ENCODE measurements around the gene UQCR10. TPM values are rescaled to one million over a fixed set of nuclear protein-coding genes. Genes with fewer than 3 reads are reported as not detected.
A peak's percentile ranks its signal among the peaks of the same experiment; 100 is the strongest.

Gene UQCR10
- total RNA-seq, result 50.5 and 67.6 TPM in 2 replicates

DNA sequence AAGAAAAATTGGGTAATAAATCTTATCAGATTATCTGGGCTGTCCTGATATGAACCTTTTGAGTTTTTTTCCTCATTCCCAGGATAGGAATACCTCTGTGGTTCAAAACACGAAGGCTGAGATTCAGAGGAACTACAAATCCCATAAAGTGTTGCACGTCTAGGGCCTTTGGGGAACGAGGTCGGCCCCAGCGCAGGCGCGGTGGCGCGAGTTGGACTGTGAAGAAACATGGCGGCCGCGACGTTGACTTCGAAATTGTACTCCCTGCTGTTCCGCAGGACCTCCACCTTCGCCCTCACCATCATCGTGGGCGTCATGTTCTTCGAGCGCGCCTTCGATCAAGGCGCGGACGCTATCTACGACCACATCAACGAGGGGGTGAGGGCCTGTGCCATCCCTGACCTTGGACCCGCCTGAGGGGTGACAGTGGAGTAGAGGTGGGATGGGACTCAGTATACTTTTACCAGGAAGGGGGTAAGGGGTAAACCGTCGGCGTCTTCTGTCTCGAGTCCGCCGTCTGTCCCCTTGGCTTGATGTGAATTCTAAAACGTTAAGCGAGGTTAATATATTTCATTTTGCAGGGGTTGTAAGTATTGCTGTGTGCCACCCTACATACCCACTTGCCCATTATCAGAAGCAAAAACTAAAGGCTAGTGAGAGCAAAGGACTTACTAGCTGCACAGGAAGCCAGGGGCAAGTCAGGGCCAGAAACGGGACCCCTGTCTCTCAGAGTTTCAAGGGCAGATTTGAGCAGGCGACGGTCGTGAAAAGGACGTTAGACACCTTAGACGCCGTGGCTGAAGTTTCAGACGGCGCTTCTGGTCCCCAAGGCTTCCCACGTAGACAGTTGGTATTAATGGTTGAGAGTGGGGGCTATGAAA lies at the start of gene UQCR10:
Gene UQCR10 (plus strand): TSS at position 199 of the 881 bp plus-strand sequence. CDS start 30 bp downstream, at position 229.
- peak; percentile 95 for DNase-seq

- DNase-seq, result no peak
Measured at GRCh38 chr22:29717789-29718188, 49.4 kb upstream of the UQCR10 start.

GRCh38 chr22:29718949-29719898 lies 47.9 kb upstream of the UQCR10 start:
- DNase-seq, result no peak

DNA sequence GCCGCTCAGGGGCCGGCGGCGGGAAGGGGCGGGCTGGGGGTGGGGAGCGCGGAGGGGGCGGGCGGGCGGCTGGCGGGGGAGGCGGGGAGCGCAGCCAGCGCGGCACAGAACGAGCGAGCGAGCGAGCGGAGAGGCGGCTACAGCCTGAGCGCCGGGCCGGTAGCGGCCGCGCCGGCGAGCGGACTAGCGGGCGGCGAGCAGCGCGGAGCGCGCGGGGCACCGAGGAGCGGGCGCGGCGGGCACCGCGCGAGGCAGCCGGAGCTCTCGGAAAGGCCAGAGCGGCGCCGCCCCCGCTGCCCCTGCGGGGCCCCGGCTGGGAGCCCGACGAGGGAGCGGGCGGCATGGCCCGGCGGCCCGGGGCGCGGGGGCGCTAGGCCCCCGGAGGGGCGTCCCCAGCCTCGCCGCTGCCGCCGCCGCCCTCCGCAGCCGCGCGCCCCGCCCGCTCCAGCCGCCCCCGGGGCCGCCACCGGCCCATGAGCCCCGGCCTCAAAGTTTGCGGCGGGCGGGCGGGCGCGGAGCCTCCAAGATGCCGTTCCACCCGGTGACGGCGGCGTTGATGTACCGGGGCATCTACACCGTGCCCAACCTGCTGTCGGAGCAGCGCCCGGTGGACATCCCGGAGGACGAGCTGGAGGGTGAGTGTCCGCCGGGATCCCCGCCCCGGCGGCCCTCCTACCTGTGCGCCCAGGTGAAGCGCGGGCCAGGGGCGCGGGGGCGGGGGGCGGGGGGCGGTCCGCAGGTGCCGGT lies 47.1 kb upstream of the UQCR10 start, which contains the start of gene CABP7:
Gene CABP7 (plus strand): TSS at position 105 of the 747 bp plus-strand sequence. CDS start 422 bp downstream, at position 527.
- DNase-seq, result peak; percentile 10

DNA sequence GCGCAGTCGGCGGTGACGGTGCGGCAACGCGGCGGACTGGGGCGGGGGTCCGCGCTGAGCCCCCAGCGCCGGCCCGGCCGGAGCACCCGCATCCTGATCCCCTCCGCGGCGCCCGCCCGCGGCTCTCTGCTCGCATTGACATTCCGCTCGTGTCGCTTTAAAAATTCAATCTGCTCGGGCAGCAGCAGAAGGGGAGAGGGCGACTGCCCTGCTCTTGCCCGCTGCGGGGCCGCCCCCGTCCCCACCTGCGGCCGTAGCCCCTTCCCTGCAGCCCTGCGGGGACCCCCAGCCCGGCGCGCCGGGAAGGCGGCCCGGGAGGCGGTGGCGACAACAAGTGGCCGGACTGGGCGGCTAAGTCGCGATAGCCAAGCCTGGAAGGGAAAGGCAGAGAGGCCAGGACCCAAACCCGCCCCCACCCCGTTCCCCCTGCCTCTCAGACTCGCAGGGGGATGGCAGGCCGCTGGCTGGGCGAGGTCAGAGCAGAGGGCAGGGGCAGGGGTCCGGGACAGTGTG lies 46.3 kb upstream of the UQCR10 start:
- no peak for DNase-seq

- no peak for DNase-seq
Measured at GRCh38 chr22:29722151-29722550, 45.0 kb upstream of the UQCR10 start.

DNA sequence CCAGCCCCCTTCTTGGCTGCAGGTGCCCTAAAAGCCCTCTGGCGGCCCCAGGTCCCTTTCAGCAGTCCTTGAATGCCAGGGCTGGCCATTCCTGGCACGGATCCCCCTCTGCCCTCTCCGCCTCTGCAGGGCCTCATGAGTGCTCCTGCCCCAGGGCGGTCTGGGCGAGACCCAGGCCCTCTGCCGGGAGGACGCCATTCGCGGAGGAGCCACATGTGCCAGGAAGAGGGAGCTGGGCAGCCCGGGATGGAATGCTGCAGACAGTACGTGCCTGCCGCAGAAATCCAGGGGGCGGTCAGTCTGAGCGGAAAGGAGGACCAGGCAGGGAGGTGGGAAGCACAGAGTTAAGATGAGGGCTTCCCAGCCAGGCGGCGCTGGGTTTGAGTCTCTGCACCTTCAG lies 44.6 kb upstream of the UQCR10 start:
- DNase-seq, result no peak

- DNase-seq, result no peak
Measured at GRCh38 chr22:29723766-29724165, 43.4 kb upstream of the UQCR10 start.

DNA sequence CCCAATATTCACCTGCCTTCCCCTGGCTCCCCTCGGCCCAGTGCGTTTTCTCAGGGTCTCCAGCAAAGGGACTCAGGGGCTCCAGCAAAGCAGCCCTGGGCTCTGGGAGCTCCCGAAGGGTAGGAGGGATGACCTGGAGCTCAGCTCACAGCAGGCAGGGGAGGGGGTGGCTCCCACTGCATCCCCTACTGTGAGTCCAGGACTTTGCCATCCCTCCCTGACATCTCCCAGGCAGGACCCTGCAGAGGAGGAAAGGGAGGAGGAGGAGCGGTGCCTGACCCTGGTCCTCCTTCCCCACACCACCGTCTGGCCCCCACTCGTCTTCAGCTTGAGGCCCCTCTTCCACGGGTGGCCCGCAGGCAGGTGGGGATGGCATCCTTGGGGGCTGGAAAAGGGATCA lies 42.3 kb upstream of the UQCR10 start:
- no peak for DNase-seq

DNA sequence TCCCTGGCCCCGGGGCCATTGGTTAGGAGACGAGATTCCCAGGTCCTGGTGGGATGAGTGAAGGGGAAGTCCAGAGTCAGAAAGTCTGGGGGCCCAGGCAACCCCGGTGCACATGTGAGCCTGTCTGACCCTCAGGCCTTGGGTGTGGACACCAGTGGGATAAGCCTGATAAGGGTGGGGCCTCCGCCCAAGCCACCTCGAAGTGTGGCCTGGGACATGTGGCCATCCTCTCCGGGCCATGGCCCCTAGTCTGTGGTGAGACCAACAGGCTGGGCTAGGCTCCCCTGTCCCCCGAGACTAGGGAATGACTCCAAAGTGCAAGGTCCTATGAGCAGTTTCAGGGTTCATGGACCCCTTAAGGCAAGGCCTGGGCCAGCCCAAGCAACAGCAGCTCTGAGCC lies 41.1 kb upstream of the UQCR10 start:
- DNase-seq, result no peak

- DNase-seq, result no peak
Measured at GRCh38 chr22:29726512-29727130, 40.5 kb upstream of the UQCR10 start.

DNA sequence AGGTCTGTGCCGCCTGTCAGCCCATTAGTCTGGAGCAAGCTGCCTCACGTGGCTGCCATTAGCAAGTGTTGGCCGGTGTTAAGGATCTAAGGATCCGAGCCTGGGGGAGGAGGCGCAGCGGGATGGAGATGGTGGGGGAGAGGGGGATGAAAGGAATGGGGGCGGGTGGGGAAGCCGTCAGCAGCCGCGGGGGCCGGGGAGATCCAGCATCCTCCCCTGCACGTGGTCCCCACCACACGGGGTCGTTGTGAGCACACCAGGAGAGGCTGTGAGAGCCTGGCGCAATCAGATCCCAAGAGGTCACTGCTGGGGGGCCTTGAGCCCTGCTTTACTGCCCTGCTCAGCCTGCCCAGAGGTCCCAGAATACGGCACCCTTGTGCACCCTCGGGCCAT lies 40.0 kb upstream of the UQCR10 start:
- peak; percentile 59 for DNase-seq

GRCh38 chr22:29729161-29729560 lies 38.0 kb upstream of the UQCR10 start:
- DNase-seq, result no peak

GRCh38 chr22:29731058-29731850 lies 35.9 kb upstream of the UQCR10 start:
- DNase-seq, result no peak

DNA sequence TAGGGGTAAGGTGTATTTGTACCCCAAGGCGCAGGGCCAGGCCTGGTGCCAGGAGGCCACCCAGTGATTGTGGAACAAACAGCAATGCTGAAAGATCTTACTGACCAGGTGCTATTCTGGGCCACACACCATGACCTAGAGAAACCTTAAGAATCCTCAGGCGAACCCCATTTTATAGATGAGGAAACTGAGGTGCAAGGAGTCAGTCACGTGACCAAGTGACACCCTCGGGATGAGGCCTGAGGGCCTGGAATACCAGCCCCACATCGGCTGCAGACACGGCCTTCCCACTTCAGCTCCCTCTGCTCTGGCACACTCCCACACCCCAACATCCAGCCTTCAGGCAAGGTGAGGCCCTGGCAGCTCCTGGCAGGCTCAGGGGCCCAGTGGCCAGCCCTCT lies 34.3 kb upstream of the UQCR10 start:
- DNase-seq, result no peak

DNA sequence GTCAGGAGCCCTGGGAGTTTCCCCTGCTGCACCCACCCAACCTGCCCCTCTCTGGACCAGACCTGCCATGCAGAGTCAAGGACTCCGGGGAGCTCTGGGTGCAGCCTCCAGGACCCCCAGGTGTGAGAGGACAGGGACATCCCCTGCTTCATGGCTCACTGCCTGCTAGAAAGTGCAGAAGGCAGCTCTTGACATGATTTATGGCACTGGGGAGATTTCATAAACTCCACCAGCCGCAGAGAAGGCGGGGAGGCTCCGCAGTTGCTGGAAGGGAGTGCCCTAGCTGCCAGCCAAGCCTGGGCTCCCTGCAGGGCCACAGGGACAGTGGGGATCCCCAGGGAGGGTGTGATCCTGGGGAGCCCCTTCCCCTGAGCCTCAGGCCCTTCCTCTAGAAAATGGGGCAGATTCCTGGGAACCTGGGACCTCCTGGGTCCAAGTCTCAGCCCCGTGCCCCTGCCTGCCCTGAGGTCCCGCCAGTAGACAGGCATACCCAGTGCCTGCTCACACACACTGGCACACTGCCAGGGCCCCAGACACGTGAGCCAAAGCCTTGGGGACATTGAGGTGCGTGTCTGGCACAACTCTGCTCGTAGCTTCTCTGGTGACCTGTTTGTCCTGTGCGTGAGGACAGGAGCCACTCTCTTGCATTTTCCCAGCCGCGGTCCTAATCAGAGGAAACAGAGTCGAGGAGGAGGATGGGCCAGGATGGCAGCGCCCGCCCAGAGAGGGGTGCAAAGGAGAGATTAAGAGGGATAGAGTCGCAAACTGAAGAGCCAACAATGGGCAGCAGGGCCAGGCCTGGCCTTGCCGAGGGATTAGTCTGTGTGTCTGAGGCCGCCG lies 33.6 kb upstream of the UQCR10 start:
- DNase-seq, result no peak

DNA sequence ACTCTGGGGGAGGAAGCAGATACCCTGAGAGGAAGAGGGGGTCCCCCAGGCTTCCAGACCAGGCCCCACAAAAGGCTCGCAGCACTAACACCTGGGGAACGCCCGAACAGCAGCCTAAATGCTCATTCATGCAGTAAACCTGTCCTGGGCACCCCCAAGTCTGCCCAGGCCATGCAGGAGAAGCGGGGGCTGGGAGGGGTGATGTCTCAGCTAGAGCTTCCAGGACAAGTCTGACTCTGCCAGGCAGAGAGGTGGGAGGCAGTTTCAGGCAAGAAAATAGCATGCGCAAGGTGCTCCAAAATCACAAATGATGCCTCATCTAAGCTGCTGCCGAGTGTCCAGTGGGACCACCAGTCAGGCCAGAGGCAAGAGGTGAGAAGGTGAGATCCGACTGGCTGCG lies 32.8 kb upstream of the UQCR10 start:
- no peak for DNase-seq

- no peak for DNase-seq
Measured at GRCh38 chr22:29734838-29735237, 32.3 kb upstream of the UQCR10 start.

GRCh38 chr22:29735416-29735815 lies 31.8 kb upstream of the UQCR10 start:
- no peak for DNase-seq

Measured in dermis blood vessel endothelial cell (primary cell).